GM18861 (cell line): ENCODE measurements around the gene SLC22A4.

Experiments used
- ATAC-seq: cut with Tn5 transposase; IDR thresholded peaks from one replicate; pipeline ENCODE4 v1.9.1; 2021; ENCODE audit not compliant: unreplicated experiment

SLC22A4 gene

GRCh38 chr5:132391870-132392269 is 97.7 kb downstream of the SLC22A4 start:
- no peak for ATAC-seq

DNA sequence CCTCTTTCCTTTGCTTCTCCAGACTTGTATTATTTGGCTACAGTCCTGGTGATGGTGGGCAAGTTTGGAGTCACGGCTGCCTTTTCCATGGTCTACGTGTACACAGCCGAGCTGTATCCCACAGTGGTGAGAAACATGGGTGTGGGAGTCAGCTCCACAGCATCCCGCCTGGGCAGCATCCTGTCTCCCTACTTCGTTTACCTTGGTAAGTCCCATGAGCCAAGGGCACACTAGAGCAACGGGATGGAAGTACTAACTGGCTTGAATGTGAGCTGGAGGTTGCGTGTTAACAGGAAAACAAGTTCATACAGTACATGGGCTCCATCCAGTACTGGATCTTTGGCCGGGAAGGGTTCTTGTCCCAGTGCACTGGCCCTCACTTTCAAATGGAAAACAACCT is 98.2 kb downstream of the SLC22A4 start:
- ATAC-seq, result no peak

- ATAC-seq, result no peak
Measured at GRCh38 chr5:132392978-132393825, 99.0 kb downstream of the SLC22A4 start.
